Smooth muscle cell of the brain vasculature (primary cell): ENCODE results near the gene LYRM1.
"Not testable (repeated sequence)": the region's sequence is repeated elsewhere in the genome, so short reads cannot be mapped to it uniquely, and the experiment has no call there.

Source experiments
- DNase-seq: peaks from one replicate; pipeline ENCODE4 v3.0.0-alpha.2; 2012; ENCODE audit warnings: low read depth, low spot score

The LYRM1 gene

DNA sequence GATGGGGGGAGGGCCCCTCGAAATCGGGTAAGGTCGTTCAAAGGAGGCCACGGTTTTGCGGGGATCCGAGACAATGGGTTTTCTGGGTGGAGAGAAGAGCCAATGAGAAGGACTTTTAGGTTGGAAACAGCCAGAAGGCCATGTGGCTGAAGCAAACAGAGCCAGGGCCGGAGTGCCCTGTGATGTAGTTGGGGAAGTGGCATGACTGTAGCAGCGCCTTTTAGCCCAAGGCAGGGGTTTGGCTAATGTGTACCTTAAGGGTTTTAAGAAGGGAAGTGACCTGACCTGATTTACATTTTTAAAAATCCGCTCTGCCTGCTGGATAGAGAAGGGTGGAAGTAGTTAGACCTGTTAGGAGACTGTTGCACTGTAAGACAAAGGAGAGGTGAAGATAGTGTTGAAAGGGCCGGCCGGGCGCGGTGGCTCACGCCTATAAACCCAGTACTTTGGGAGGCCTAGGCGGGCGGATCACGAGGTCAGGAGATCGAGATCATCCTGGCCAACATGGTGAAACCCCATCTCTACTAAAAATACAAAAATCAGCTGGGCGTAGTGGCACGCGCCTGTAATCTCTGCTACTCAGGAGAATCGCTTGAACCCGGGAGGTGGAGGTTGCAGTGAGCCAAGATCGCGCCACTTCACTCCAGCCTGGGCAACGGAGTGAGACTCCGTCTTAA is 1.0 kb downstream of the LYRM1 start:
- no peak for DNase-seq

DNA sequence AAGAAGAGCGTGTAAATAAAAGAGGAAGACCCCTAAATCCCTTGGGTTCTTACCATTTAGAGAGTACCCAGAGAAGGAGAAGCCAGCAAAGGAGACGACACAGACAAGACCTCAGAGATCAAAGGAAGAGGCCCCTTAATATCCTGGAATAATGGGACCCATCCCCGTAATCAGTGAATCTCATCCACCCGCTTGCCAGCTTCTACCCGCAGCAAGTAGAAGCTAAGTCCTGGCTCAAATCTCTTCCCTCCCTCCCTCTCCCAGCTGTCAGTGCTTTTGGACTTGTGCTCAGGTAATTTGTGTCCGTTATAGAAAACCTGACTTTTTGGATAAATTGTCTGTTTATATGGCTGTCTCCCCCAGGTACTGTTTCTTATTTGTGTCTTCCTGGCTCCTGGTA is 1.9 kb downstream of the LYRM1 start:
- no peak for DNase-seq

DNA sequence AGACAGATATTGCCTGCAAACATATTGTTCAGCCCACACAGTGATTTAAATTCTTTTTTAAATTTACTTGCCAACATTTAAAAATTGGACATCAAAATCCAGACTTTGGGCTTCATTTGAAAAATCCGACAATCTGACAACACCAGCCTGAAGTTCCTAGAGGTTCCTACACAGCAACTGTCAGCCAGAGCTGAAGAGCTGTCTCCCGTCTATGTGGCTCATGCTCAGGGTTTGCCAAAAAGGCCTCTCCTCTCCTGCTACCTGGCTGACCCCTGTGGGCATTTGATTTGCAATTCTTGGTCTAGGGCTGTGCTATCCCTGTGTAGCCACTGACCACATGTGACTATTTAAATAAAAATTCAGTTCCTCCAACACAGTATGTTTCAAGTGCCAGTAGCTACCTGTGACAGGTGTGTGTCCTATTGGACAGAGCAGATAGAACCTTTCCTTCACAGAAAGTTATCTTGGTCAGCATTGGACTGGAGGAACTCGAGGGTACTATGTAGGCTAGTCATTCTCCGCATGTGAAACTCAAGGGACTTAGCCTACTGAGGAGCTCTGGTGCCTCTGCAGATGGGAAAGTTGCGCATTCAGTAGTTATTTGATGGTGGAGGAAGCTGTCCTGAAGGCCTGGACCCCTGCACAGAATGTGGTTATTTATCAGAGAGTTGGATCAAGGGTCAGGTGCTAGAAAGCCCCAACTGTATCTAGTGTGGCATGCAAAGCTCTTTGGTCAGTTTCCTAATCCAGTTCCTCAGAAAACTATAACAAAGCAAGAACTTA is 2.7 kb downstream of the LYRM1 start:
- DNase-seq = no peak

DNA sequence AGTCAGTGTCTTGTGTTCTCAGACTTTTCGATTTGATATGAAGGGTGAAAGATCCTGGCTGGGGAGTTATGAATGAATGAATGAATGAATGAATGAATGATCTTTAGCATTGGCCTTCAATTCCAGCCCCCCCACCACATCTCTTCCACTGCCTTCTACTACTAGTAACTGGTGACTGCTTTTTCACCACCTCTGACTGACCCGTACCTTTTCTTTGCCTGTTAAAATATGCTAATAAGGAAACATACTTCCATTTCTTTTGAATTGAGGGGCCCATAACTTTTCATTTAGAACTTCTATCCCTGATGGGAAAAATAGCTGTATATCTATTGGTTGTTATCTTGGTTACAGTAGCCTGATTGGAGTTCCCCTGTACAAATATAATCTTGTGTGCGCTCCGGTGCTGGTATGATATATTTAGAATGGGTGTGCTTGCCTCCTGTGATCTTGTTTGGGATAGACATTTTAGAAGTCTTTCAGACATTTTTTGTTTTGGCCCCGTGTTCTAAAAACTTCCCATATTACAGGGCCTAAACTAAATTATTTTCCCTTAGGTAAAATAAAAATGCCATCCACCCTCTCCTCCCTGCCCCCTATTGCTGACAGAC is 3.4 kb downstream of the LYRM1 start:
- DNase-seq = no peak

- DNase-seq = no peak
These were observed 4.0 kb downstream of the LYRM1 start for GRCh38 chr16:20904507-20905081.

- no peak for DNase-seq
These were observed 5.0 kb downstream of the LYRM1 start for GRCh38 chr16:20905576-20905975.

- DNase-seq = no peak
These were observed 6.0 kb downstream of the LYRM1 start for GRCh38 chr16:20906341-20907255.

- no peak for DNase-seq
These were observed 10.3 kb downstream of the LYRM1 start for GRCh38 chr16:20910781-20911321.

DNA sequence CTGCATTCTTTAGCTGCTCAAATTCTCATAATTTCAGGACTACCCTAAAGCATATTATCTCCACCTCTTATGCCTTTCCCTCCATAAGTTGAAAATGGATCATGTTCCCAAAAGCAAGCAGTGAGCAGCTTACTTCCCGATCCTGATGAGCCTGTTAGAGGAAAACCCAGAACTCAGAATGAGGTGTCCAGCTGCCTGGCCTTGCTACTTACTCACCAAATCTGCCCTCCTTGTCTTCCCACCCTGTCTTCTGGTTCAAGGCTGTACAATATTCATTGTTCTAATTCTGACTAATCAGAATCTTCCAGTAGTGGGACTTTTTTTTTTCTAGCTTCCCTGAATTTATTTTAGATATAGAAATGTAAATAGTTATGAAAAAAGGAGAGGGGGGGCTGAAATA is 10.8 kb downstream of the LYRM1 start:
- DNase-seq = no peak

DNA sequence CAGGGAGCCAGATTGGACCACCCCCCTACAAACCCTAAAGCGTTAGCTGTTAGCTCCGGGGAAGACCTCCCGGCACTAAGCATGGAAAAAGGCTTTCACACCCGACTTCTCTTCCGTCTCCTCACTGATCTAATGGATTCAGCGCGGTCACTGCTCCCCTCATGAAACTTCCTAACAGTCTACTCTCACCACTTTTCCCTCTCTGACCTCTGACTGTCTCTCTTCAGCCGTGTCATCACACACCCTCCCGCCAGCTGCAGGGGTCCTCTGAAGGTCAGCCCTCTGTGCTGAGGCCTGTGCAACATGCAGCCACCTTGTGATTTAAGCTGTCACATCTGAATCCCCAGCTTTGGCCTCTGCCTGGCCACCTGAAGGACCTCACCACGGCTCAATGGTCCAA is 15.7 kb downstream of the LYRM1 start:
- DNase-seq = no peak

- DNase-seq = no peak
These were observed 16.4 kb downstream of the LYRM1 start for GRCh38 chr16:20916942-20917341.

DNA sequence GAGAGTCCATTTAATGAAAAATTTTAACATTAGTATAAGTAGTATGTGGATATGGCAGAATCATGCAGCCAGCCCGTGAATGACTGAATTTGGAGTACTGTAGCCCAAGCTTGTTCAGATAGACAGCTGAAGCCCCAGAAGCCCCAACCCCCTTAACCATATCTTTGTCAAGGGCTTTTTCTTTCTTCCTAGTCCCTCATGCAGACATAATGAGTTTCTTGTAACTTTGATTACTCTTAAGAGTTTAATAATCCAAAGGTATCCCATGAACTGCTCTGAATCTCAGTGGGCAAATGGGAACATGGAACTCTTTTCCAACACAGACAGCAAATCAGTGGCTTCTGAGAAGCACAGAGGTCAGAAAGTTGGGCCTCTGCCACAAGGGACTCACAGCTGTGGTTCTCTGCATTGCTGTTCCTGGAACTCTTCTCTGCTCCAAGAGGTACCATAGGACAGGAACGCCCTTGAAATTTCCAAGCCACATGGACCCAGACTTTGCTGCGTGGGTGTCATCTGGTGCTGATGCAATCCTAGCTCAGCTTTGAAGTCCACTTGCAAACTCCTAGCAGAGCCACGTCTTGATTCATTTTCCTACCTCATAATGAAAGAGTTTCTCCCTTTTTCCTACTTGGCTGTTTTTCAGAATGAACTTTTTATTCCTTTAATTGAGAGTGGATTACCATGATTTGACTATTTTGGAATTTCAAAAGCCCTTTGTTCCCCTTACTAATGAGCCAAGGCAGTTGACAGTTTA is 18.1 kb downstream of the LYRM1 start:
- DNase-seq = no peak

DNA sequence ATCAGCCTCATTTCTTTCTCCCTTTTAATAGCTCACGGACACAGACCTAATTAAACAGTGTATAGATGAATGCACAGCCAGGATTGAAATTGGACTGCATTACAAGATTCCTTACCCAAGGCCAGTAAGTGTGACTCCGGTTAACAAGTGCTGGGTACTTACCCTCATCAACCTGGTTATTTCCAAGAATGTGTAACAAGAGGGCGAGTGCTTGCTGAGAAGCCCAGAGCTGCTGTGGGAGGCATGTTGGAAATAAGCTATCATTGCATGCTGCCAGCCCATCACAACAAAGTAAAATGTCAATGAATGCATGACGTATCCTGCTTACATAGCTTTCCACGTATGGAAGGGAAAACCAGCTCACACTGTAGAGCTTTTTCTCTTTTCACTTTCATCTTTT is 19.5 kb downstream of the LYRM1 start:
- DNase-seq = no peak

DNA sequence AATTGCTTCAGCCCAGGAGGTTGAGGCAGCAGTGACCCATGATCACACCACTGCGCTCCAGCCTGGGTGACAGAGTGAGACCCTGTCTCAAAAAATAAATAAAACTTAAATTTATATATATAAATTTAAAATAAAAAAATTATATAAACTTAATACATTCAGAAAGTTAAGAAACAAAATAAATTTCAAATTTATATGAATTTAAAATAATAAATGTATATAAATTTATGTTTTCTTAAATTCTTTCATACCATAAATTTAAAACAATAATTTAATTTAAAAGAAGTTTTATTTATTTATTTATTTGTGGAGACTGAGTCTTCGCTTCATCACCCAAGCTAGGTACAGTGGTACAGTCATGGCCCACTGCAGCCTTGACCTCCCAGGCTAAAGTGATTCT is 20.2 kb downstream of the LYRM1 start:
- no peak for DNase-seq

DNA sequence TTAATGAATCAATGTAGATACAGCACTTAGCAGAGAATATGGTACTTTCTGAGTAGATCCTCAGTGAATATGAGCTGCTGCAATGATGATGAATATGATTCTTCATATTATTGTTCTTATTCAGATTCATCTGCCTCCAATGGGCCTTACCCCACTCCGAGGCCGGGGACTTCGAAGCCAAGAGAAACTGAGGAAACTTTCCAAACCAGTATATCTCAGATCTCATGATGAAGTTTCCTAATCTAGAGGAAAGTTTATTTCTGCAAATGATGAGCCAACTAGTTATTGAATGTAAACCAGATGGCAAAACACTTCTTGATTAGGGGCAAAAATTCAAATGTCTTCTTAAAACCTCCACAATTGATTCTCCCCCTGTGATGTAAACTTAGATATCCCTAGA is 23.3 kb downstream of the LYRM1 start:
- DNase-seq = no peak

DNA sequence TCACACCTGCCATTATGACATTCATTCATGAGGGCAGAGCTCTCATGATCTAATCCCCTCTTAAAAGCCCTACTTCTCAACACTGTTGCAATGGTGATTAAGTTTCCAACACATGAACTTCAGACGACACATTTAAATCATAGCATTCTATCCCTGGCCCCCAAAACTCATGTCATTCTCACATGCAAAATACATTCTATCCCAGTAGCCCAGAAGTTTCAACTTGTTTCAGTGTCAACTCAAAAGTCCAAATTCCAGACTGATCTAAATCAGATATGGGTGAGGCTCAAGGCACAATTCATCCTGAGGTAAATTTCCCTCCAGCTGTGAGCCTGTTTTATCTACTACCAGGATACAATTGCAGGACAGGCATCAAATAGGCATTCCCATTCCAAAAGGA is 25.2 kb downstream of the LYRM1 start:
- DNase-seq = no peak

GRCh38 chr16:20928774-20929411 is 28.3 kb downstream of the LYRM1 start:
- DNase-seq = no peak

DNA sequence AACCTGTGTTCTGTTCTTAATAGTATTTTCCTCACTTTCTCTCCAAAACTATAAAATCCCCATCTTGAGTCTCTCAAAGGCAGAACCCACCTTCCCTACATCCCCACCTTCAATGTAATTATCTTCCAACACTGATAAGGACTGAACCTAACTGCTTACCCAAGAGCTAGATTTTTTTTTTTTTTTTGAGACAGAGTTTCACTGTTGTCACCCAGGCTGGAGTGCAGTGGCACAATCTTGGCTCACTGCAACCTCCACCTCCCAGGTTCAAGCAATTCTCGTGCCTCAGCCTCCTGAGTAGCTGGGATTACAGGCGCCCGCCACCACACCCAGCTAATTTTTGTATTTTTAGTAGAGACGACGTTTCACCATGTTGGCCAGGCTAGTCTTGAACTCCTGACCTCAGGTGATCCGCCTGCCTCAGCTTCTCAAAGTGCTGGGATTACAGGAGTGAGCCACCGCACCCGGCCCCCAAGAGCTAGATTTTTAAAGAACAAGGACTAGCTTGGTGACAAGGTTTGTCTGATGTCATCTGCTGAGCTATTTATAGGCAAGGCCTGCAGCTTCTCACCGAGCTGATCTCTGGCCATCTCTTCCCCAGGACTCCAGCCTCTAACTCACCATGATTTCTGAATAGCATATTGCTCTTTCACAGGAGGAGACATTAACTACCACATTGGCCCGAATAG is 29.2 kb downstream of the LYRM1 start:
- DNase-seq = not testable (repeated sequence)

- no peak for DNase-seq
These were observed 29.8 kb downstream of the LYRM1 start for GRCh38 chr16:20930365-20930690.
